22Rv1 (cell line): ENCODE results near the gene BDH1.

Experiments
- H3K27ac ChIP-seq: fragments of 450-650 bp; 2 replicates; pipeline ENCODE4 v1.5.1; 2017
- CTCF ChIP-seq: fragments of 450-650 bp; IDR thresholded peaks from 2 replicates; pipeline ENCODE4 v1.5.1; 2017; ENCODE audit warnings: mild to moderate bottlenecking
- ZFX ChIP-seq: fragments of 450-650 bp; IDR thresholded peaks from 2 replicates; pipeline ENCODE4 v1.6.1; 2017; ENCODE audit warnings: antibody characterized with exemption, borderline replicate concordance

Gene BDH1

GRCh38 chr3:197463279-197463678 is 92.5 kb downstream of the BDH1 start:
- no peak overlapping the region for H3K27ac ChIP-seq
- TF ChIP-seq ZFX (no peak), CTCF (no peak)

DNA sequence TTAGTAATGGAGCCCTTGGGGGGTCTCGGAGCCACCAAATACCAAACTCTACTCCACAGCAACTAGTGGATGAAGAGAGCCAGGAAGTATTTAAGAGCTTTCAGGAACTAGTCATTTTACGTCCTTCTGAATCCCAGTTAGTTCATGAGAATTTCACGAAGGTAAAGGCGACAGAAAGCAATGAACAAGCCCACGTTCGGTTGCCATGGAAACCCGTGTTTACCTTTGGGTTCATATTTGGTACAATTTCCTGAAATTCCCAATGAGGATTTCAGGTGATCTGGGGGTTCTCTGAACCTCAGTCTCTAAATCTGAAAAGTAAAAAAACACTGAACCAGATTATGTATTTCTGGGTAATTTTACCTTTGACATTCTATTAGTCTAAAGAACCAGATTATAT is 93.0 kb downstream of the BDH1 start:
- H3K27ac ChIP-seq = no peak overlapping the region
- TF ChIP-seq ZFX (no peak), CTCF (no peak)

GRCh38 chr3:197460639-197461038 is 95.1 kb downstream of the BDH1 start:
- no peak overlapping the region for H3K27ac ChIP-seq
- TF ChIP-seq CTCF (no peak), ZFX (no peak)

DNA sequence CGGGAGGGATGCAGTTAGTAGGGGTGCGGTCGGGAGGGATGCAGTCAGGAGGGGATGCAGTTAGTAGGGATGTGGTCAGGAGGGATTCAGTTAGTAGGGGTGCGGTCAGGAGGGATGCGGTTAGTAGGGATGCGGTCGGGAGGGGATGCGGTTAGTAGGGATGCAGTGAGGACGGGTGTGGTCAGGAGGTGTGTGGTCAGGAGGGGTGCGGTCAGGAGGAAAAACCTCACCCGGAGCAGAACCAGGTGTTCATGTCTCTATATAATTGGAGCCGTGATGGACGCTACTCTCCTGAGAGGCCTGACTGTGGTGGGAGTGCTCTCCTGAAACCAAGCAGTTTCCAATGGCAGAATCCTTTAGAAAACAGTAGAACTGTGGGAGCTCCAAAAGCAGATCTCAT is 95.8 kb downstream of the BDH1 start:
- H3K27ac ChIP-seq = no peak overlapping the region
- TF ChIP-seq CTCF (no peak), ZFX (no peak)
